Neural progenitor cell (in vitro differentiated cells): Measurements from ENCODE around the gene CUBN. TPM values are rescaled to one million over a fixed set of nuclear protein-coding genes. Genes with fewer than 3 reads are reported as not detected.

ENCODE experiments used
- DNase-seq: peaks from one replicate; pipeline ENCODE4 v3.0.0-alpha.2; 2016; ENCODE audit warnings: low spot score
- H2AFZ ChIP-seq: fragments of 200-600 bp; sonication (generic); replicated peaks from 2 replicates; pipeline ENCODE4 v1.6.1; 2016; ENCODE audit warnings: antibody characterized with exemption
- H3F3A ChIP-seq: fragments of 200-600 bp; sonication (generic); 2 replicates; pipeline ENCODE4 v1.6.1; 2016; ENCODE audit warnings: antibody characterized with exemption, low read depth
- H3K27ac ChIP-seq: fragments of 200-600 bp; sonication (generic); 2 replicates; pipeline ENCODE4 v1.5.1; 2016; ENCODE audit warnings: mild to moderate bottlenecking
- H3K27me3 ChIP-seq: fragments of 200-600 bp; sonication (generic); 2 replicates; pipeline ENCODE4 v1.6.1; 2016; ENCODE audit warnings: mild to moderate bottlenecking, moderate library complexity
- H3K36me3 ChIP-seq: fragments of 200-600 bp; sonication (generic); 2 replicates; pipeline ENCODE4 v1.5.1; 2016
- H3K4me1 ChIP-seq: fragments of 200-600 bp; sonication (generic); 2 replicates; pipeline ENCODE4 v1.6.1; 2016; ENCODE audit warnings: mixed run types
- H3K4me2 ChIP-seq: fragments of 200-600 bp; sonication (generic); 2 replicates; pipeline ENCODE4 v1.6.1; 2016
- H3K4me3 ChIP-seq: fragments of 200-600 bp; sonication (generic); 2 replicates; pipeline ENCODE4 v1.5.1; 2016
- H3K79me2 ChIP-seq: fragments of 200-600 bp; sonication (generic); 2 replicates; pipeline ENCODE4 v1.6.1; 2016; ENCODE audit warnings: low read depth
- H3K9ac ChIP-seq: fragments of 200-600 bp; sonication (generic); 2 replicates; pipeline ENCODE4 v1.6.1; 2016
- H3K9me3 ChIP-seq: fragments of 200-600 bp; sonication (generic); 2 replicates; pipeline ENCODE4 v1.5.1; 2016; ENCODE audit warnings: low read depth
- H4K20me1 ChIP-seq: fragments of 200-600 bp; sonication (generic); 2 replicates; pipeline ENCODE4 v1.6.1; 2016; ENCODE audit warnings: low read depth
- H3K27ac Mint-ChIP-seq: 3 replicates; pipeline ENCODE4 v1.8.0; 2021; ENCODE audit warnings: mixed read lengths
- H3K27me3 Mint-ChIP-seq: 2 replicates; pipeline ENCODE4 v1.8.0; 2022; ENCODE audit warnings: low read depth, mild to moderate bottlenecking, inconsistent platforms, moderate library complexity, mixed read lengths; ENCODE audit not compliant: insufficient read depth
- H3K36me3 Mint-ChIP-seq: 3 replicates; pipeline ENCODE4 v1.8.0; 2021; ENCODE audit warnings: mixed read lengths
- H3K4me1 Mint-ChIP-seq: 3 replicates; pipeline ENCODE4 v1.8.0; 2021; ENCODE audit warnings: mixed read lengths
- H3K4me3 Mint-ChIP-seq: 3 replicates; pipeline ENCODE4 v1.8.0; 2021; ENCODE audit warnings: mild to moderate bottlenecking, moderate library complexity, mixed read lengths
- H3K9me3 Mint-ChIP-seq: 3 replicates; pipeline ENCODE4 v1.8.0; 2020; ENCODE audit warnings: mixed read lengths
- CTCF ChIP-seq: fragments of 200-600 bp; sonication (generic); IDR thresholded peaks from 2 replicates; pipeline ENCODE4 v1.5.1; 2017; ENCODE audit warnings: antibody characterized with exemption, mild to moderate bottlenecking
- EZH2 ChIP-seq: fragments of 200-600 bp; sonication (generic); IDR thresholded peaks from 2 replicates; pipeline ENCODE4 v1.6.1; 2017; ENCODE audit warnings: antibody characterized with exemption, mild to moderate bottlenecking, moderate library complexity
- EZH2phosphoT487 ChIP-seq: fragments of 200-600 bp; sonication (generic); IDR thresholded peaks from 2 replicates; pipeline ENCODE4 v1.6.1; 2017; ENCODE audit warnings: antibody characterized with exemption
- total RNA-seq: library from RNA; depleted of rRNA; stranded (reverse); fragments of >200 nt; gene quantifications from 2 replicates; pipeline ENCODE4 v1.2.3, GENCODE V29; 2015; ENCODE audit warnings: low replicate concordance

CUBN gene
- total RNA-seq, 1 donor from 2014 or later: 2.2 TPM

- H3K9ac ChIP-seq: no peak overlapping the region
- H3K4me3 Mint-ChIP-seq: no peak overlapping the region
- H3K4me1 Mint-ChIP-seq: peaks cover 54% of the 10 kb centered on the region
- no peak overlapping the region for H2AFZ ChIP-seq
- DNase-seq: peak; percentile 45
- peaks cover 5% of the 10 kb centered on the region for H3K9me3 Mint-ChIP-seq
- peaks cover 4% of the 10 kb centered on the region for H3K27me3 ChIP-seq
- peaks cover 18% of the 10 kb centered on the region for H3K4me1 ChIP-seq
- no peak overlapping the region for H3K4me2 ChIP-seq
- H3K4me3 ChIP-seq: no peak overlapping the region
- H4K20me1 ChIP-seq: no peaks in the 10 kb centered on the region
- H3K27ac ChIP-seq: no peak overlapping the region
- no peaks in the 10 kb centered on the region for H3K36me3 ChIP-seq
- no peaks in the 10 kb centered on the region for H3K9me3 ChIP-seq
- peaks cover 21% of the 10 kb centered on the region for H3F3A ChIP-seq
- H3K79me2 ChIP-seq: no peaks in the 10 kb centered on the region
- no peaks in the 10 kb centered on the region for H3K36me3 Mint-ChIP-seq
- peak overlapping the region; percentile 54 for H3K27ac Mint-ChIP-seq
- H3K27me3 Mint-ChIP-seq: peaks cover 2% of the 10 kb centered on the region
- TF ChIP-seq EZH2phosphoT487: no peak
These were observed 163.7 kb downstream of the CUBN start for GRCh38 chr10:16965740-16966447.

- H3K27ac ChIP-seq: no peak overlapping the region
These were observed 164.3 kb downstream of the CUBN start for GRCh38 chr10:16965344-16965616.

GRCh38 chr10:16964576-16965343 is 164.9 kb downstream of the CUBN start:
- Mint-ChIP-seq H3K4me3 (no peak overlapping the region), H3K9me3 (peaks cover 5% of the 10 kb centered on the region), H3K36me3 (no peaks in the 10 kb centered on the region), H3K27me3 (peaks cover 2% of the 10 kb centered on the region), H3K4me1 (peaks cover 50% of the 10 kb centered on the region), H3K27ac (peak overlapping the region; percentile 61)
- Histone ChIP-seq H3K27ac (no peak overlapping the region), H3K4me3 (no peak overlapping the region), H3F3A (peaks cover 21% of the 10 kb centered on the region), H2AFZ (no peak overlapping the region), H3K9ac (no peak overlapping the region), H3K4me1 (peaks cover 18% of the 10 kb centered on the region), H3K79me2 (no peaks in the 10 kb centered on the region), H3K36me3 (no peaks in the 10 kb centered on the region), H3K9me3 (no peaks in the 10 kb centered on the region), H3K27me3 (peaks cover 4% of the 10 kb centered on the region), H3K4me2 (no peak overlapping the region), H4K20me1 (no peaks in the 10 kb centered on the region)
- TF ChIP-seq CTCF (no peak), EZH2 (no peak), EZH2phosphoT487 (no peak)
- no peak for DNase-seq

More at GRCh38 chr10:16965344-16965616, 164.3 kb downstream of the CUBN start:
- no peak overlapping the region for H2AFZ ChIP-seq
- peaks cover 21% of the 10 kb centered on the region for H3F3A ChIP-seq
- Mint-ChIP-seq H3K4me1 (peaks cover 54% of the 10 kb centered on the region), H3K9me3 (peaks cover 5% of the 10 kb centered on the region), H3K4me3 (no peak overlapping the region), H3K36me3 (no peaks in the 10 kb centered on the region), H3K27me3 (peaks cover 2% of the 10 kb centered on the region), H3K27ac (peak overlapping the region; percentile 61)
- no peaks in the 10 kb centered on the region for H4K20me1 ChIP-seq
- H3K27me3 ChIP-seq: peaks cover 4% of the 10 kb centered on the region
- H3K9me3 ChIP-seq: no peaks in the 10 kb centered on the region
- H3K4me2 ChIP-seq: no peak overlapping the region
- no peak overlapping the region for H3K9ac ChIP-seq
- H3K79me2 ChIP-seq: no peaks in the 10 kb centered on the region
- no peak for DNase-seq
- TF ChIP-seq CTCF: no peak
- TF ChIP-seq EZH2phosphoT487: no peak
- TF ChIP-seq EZH2: no peak
- H3K36me3 ChIP-seq: no peaks in the 10 kb centered on the region
- no peak overlapping the region for H3K4me3 ChIP-seq
- H3K4me1 ChIP-seq: peaks cover 18% of the 10 kb centered on the region

- DNase-seq: no peak
- Mint-ChIP-seq H3K9me3 (peaks cover 5% of the 10 kb centered on the region), H3K27ac (peak overlapping the region; percentile 46), H3K36me3 (peaks cover 1% of the 10 kb centered on the region), H3K27me3 (no peaks in the 10 kb centered on the region), H3K4me1 (peaks cover 10% of the 10 kb centered on the region), H3K4me3 (no peak overlapping the region)
- Histone ChIP-seq H2AFZ (no peak overlapping the region), H3K79me2 (no peaks in the 10 kb centered on the region), H3K4me3 (no peak overlapping the region), H3K9me3 (no peaks in the 10 kb centered on the region), H3K4me1 (no peaks in the 10 kb centered on the region), H3K4me2 (no peak overlapping the region), H4K20me1 (no peaks in the 10 kb centered on the region), H3K27me3 (no peaks in the 10 kb centered on the region), H3K9ac (no peak overlapping the region), H3K36me3 (no peaks in the 10 kb centered on the region), H3K27ac (no peak overlapping the region), H3F3A (no peaks in the 10 kb centered on the region)
- TF ChIP-seq CTCF: no peak
- TF ChIP-seq EZH2phosphoT487: no peak
- no peak for TF ChIP-seq EZH2
These were observed 169.1 kb downstream of the CUBN start for GRCh38 chr10:16960551-16960950.
